ENCODE data around the gene CEP128. TPM values are rescaled to one million over a fixed set of nuclear protein-coding genes. Genes with fewer than 3 reads are reported as not detected.

Gene CEP128
- total RNA-seq, 1 experiment from 2014 or later: 16.7 TPM

DNA sequence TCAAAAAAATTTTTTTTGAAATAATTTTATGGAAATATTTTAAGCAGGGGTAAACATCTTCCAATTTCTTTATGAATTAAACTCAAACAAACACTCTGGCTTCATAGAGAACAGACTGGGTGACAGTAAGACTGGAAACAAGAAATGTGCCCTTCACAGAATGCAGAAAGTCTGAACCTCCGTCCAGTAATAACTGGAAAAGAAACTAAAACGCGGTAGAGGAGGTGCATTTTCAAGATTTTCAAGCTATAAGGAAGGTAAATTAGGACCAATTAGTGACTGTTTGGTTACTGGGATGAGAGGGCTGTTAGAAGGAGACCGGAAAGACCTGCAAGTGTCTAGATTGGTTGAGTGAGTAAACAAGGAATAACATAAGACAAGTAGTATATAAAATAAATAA lies 245.7 kb downstream of the CEP128 start:
- Mint-ChIP-seq H3K27me3 (ENCODE audit: insufficient read depth, unreplicated experiment) (no peaks in the 10 kb centered on the region), H3K4me1 (ENCODE audit: low read depth, unreplicated experiment) (no peaks in the 10 kb centered on the region), H3K4me3 (ENCODE audit: unreplicated experiment) (no peak overlapping the region), H3K27ac (ENCODE audit: unreplicated experiment) (no peak overlapping the region), H3K36me3 (ENCODE audit: insufficient read depth, unreplicated experiment) (peaks cover 5% of the 10 kb centered on the region), H3K9me3 (ENCODE audit: unreplicated experiment) (no peaks in the 10 kb centered on the region)
- no peaks in the 10 kb centered on the region for H3K9me3 ChIP-seq
- TF ChIP-seq, protein P1, sequence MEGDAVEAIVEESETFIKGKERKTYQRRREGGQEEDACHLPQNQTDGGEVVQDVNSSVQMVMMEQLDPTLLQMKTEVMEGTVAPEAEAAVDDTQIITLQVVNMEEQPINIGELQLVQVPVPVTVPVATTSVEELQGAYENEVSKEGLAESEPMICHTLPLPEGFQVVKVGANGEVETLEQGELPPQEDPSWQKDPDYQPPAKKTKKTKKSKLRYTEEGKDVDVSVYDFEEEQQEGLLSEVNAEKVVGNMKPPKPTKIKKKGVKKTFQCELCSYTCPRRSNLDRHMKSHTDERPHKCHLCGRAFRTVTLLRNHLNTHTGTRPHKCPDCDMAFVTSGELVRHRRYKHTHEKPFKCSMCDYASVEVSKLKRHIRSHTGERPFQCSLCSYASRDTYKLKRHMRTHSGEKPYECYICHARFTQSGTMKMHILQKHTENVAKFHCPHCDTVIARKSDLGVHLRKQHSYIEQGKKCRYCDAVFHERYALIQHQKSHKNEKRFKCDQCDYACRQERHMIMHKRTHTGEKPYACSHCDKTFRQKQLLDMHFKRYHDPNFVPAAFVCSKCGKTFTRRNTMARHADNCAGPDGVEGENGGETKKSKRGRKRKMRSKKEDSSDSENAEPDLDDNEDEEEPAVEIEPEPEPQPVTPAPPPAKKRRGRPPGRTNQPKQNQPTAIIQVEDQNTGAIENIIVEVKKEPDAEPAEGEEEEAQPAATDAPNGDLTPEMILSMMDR (IDR thresholded peaks at IDR 0.05; ENCODE audit: insufficient read depth in 1 of 2, low read depth in 1 of 2, low read length in 1 of 2, severe bottlenecking in 1 of 2, unreplicated experiment in 1 of 2): no peak
- BruUV-seq (replicated peaks): no TSS peak
- ChIA-PET CTCF (no interaction called here), POLR2A (no interaction called here)
- no peak overlapping the region for H3K4me3 ChIP-seq (ENCODE audit: low read depth, low read length)
- H3K36me3 ChIP-seq (ENCODE audit: control insufficient read depth, insufficient read depth, low read length): no peaks in the 10 kb centered on the region
- intact Hi-C loops (cut with micrococcal nuclease; ENCODE audit: unreplicated experiment): no loop called here
- DNase-seq: no peak
- no peaks in the 10 kb centered on the region for H3K27me3 ChIP-seq (replicated peaks; ENCODE audit: control insufficient read depth, insufficient read depth, low read length)
- H3K4me1 ChIP-seq: peaks cover 14% of the 10 kb centered on the region

- Histone ChIP-seq H3K36me3 (ENCODE audit: control insufficient read depth, insufficient read depth, low read length) (no peaks in the 10 kb centered on the region), H3K4me3 (ENCODE audit: low read depth, low read length) (no peak overlapping the region), H3K4me1 (peaks cover 14% of the 10 kb centered on the region), H3K9me3 (no peaks in the 10 kb centered on the region), H3K27me3 (replicated peaks; ENCODE audit: control insufficient read depth, insufficient read depth, low read length) (no peaks in the 10 kb centered on the region)
- Mint-ChIP-seq H3K36me3 (ENCODE audit: insufficient read depth, unreplicated experiment) (peaks cover 5% of the 10 kb centered on the region), H3K4me1 (ENCODE audit: low read depth, unreplicated experiment) (no peaks in the 10 kb centered on the region), H3K27ac (ENCODE audit: unreplicated experiment) (no peak overlapping the region), H3K4me3 (ENCODE audit: unreplicated experiment) (no peak overlapping the region), H3K9me3 (ENCODE audit: unreplicated experiment) (no peaks in the 10 kb centered on the region), H3K27me3 (ENCODE audit: insufficient read depth, unreplicated experiment) (no peaks in the 10 kb centered on the region)
- no peak for DNase-seq
- BruUV-seq (replicated peaks): no TSS peak
- intact Hi-C loops (cut with micrococcal nuclease; ENCODE audit: unreplicated experiment): no loop called here
- POLR2A ChIA-PET: no interaction called here
- CTCF ChIA-PET: no interaction called here
- TF ChIP-seq, protein P1 (IDR thresholded peaks at IDR 0.05; ENCODE audit: insufficient read depth in 1 of 2, low read depth in 1 of 2, low read length in 1 of 2, severe bottlenecking in 1 of 2, unreplicated experiment in 1 of 2): no peak
Measured at GRCh38 chr14:80692903-80693302, 248.6 kb downstream of the CEP128 start.

- no TSS peak for BruUV-seq (replicated peaks)
- peaks cover 56% of the 10 kb centered on the region for H3K9me3 Mint-ChIP-seq (ENCODE audit: unreplicated experiment)
- TF ChIP-seq, protein P1 (IDR thresholded peaks at IDR 0.05; ENCODE audit: insufficient read depth in 1 of 2, low read depth in 1 of 2, low read length in 1 of 2, severe bottlenecking in 1 of 2, unreplicated experiment in 1 of 2): no peak
- H3K27me3 Mint-ChIP-seq (ENCODE audit: insufficient read depth, unreplicated experiment): no peaks in the 10 kb centered on the region
- H3K27ac Mint-ChIP-seq (ENCODE audit: unreplicated experiment): no peak overlapping the region
- DNase-seq: no peak
- ChIA-PET CTCF (no interaction called here), POLR2A (no interaction called here)
- Histone ChIP-seq H3K27me3 (replicated peaks; ENCODE audit: control insufficient read depth, insufficient read depth, low read length) (no peaks in the 10 kb centered on the region), H3K4me1 (no peaks in the 10 kb centered on the region), H3K4me3 (ENCODE audit: low read depth, low read length) (no peak overlapping the region), H3K36me3 (ENCODE audit: control insufficient read depth, insufficient read depth, low read length) (no peaks in the 10 kb centered on the region), H3K9me3 (peaks cover 17% of the 10 kb centered on the region)
- intact Hi-C loops (cut with micrococcal nuclease; ENCODE audit: unreplicated experiment): no loop called here
- H3K4me1 Mint-ChIP-seq (ENCODE audit: low read depth, unreplicated experiment): no peaks in the 10 kb centered on the region
- H3K36me3 Mint-ChIP-seq (ENCODE audit: insufficient read depth, unreplicated experiment): no peaks in the 10 kb centered on the region
- no peak overlapping the region for H3K4me3 Mint-ChIP-seq (ENCODE audit: unreplicated experiment)
Measured at GRCh38 chr14:80681651-80682050, 259.9 kb downstream of the CEP128 start.

Data from Caco-2 (cell line).